ENCODE data around the gene NEO1.

Gene NEO1

GRCh38 chr15:73328981-73329380 is 276.7 kb downstream of the NEO1 start:
- Histone ChIP-seq H3K27ac (ENCODE audit: low read depth, low read length) (no peak overlapping the region), H3K36me3 (ENCODE audit: control insufficient read depth, low read length) (no peaks in the 10 kb centered on the region), H3K9me2 (replicated peaks; ENCODE audit: control insufficient read depth, low read length) (no peaks in the 10 kb centered on the region), H3K4me3 (ENCODE audit: low read length) (no peak overlapping the region), H3K27me3 (ENCODE audit: control insufficient read depth, low read length) (no peaks in the 10 kb centered on the region), H3K4me2 (ENCODE audit: low read length) (no peak overlapping the region), H3K79me2 (ENCODE audit: control insufficient read depth, low read length) (no peaks in the 10 kb centered on the region), H4K20me1 (ENCODE audit: control insufficient read depth, insufficient read depth, low read depth, low read length) (no peaks in the 10 kb centered on the region), H3F3A (ENCODE audit: control insufficient read depth, insufficient read depth) (no peaks in the 10 kb centered on the region), H3K9me3 (ENCODE audit: control insufficient read depth, insufficient read depth, low read length) (no peaks in the 10 kb centered on the region), H3K4me1 (ENCODE audit: control insufficient read depth, low read length) (no peaks in the 10 kb centered on the region)
- TF ChIP-seq CTCF (IDR thresholded peaks at IDR 0.05; ENCODE audit: low read depth, low read length, poor library complexity, severe bottlenecking) (no peak), EZH2phosphoT487 (IDR thresholded peaks at IDR 0.05; ENCODE audit: borderline replicate concordance, low read length) (no peak)

- no peak overlapping the region for H3K27ac ChIP-seq (ENCODE audit: low read depth, low read length)
- no peaks in the 10 kb centered on the region for H3K27me3 ChIP-seq (ENCODE audit: control insufficient read depth, low read length)
- H3K9me2 ChIP-seq (replicated peaks; ENCODE audit: control insufficient read depth, low read length) = no peaks in the 10 kb centered on the region
- H3K4me2 ChIP-seq (ENCODE audit: low read length) = no peak overlapping the region
- H3K4me1 ChIP-seq (ENCODE audit: control insufficient read depth, low read length) = no peaks in the 10 kb centered on the region
- no peaks in the 10 kb centered on the region for H3F3A ChIP-seq (ENCODE audit: control insufficient read depth, insufficient read depth)
- no peaks in the 10 kb centered on the region for H4K20me1 ChIP-seq (ENCODE audit: control insufficient read depth, insufficient read depth, low read depth, low read length)
- TF ChIP-seq CTCF (IDR thresholded peaks at IDR 0.05; ENCODE audit: low read depth, low read length, poor library complexity, severe bottlenecking) = no peak
- no peak for TF ChIP-seq EZH2phosphoT487 (IDR thresholded peaks at IDR 0.05; ENCODE audit: borderline replicate concordance, low read length)
- no peaks in the 10 kb centered on the region for H3K36me3 ChIP-seq (ENCODE audit: control insufficient read depth, low read length)
- no peak overlapping the region for H3K4me3 ChIP-seq (ENCODE audit: low read length)
- H3K79me2 ChIP-seq (ENCODE audit: control insufficient read depth, low read length) = no peaks in the 10 kb centered on the region
- H3K9me3 ChIP-seq (ENCODE audit: control insufficient read depth, insufficient read depth, low read length) = no peaks in the 10 kb centered on the region
These were observed 277.4 kb downstream of the NEO1 start for GRCh38 chr15:73329501-73330200.

- Histone ChIP-seq H4K20me1 (ENCODE audit: control insufficient read depth, insufficient read depth, low read depth, low read length) (no peaks in the 10 kb centered on the region), H3K27me3 (ENCODE audit: control insufficient read depth, low read length) (no peaks in the 10 kb centered on the region), H3K27ac (ENCODE audit: low read depth, low read length) (no peak overlapping the region), H3K36me3 (ENCODE audit: control insufficient read depth, low read length) (no peaks in the 10 kb centered on the region), H3F3A (ENCODE audit: control insufficient read depth, insufficient read depth) (no peaks in the 10 kb centered on the region), H3K4me3 (ENCODE audit: low read length) (no peak overlapping the region), H3K9me3 (ENCODE audit: control insufficient read depth, insufficient read depth, low read length) (no peaks in the 10 kb centered on the region), H3K79me2 (ENCODE audit: control insufficient read depth, low read length) (no peaks in the 10 kb centered on the region), H3K4me2 (ENCODE audit: low read length) (no peak overlapping the region), H3K4me1 (ENCODE audit: control insufficient read depth, low read length) (no peaks in the 10 kb centered on the region), H3K9me2 (replicated peaks; ENCODE audit: control insufficient read depth, low read length) (no peaks in the 10 kb centered on the region)
- TF ChIP-seq EZH2phosphoT487 (IDR thresholded peaks at IDR 0.05; ENCODE audit: borderline replicate concordance, low read length) (no peak), CTCF (IDR thresholded peaks at IDR 0.05; ENCODE audit: low read depth, low read length, poor library complexity, severe bottlenecking) (no peak)
These were observed 278.2 kb downstream of the NEO1 start for GRCh38 chr15:73330206-73331051.
